Measurements from ENCODE around the gene CACNA1C. TPM values are rescaled to one million over a fixed set of nuclear protein-coding genes. Genes with fewer than 3 reads are reported as not detected.

CACNA1C gene
- total RNA-seq, 1 donor from 2014 or later: 1.3 TPM

GRCh38 chr12:2277492-2278155, 224.8 kb downstream of the CACNA1C start:
- Histone ChIP-seq H3K4me3 (ENCODE audit: low read depth, low read length) (no peak overlapping the region), H3K27me3 (ENCODE audit: control insufficient read depth, insufficient read depth, low read length) (no peaks in the 10 kb centered on the region)

DNA sequence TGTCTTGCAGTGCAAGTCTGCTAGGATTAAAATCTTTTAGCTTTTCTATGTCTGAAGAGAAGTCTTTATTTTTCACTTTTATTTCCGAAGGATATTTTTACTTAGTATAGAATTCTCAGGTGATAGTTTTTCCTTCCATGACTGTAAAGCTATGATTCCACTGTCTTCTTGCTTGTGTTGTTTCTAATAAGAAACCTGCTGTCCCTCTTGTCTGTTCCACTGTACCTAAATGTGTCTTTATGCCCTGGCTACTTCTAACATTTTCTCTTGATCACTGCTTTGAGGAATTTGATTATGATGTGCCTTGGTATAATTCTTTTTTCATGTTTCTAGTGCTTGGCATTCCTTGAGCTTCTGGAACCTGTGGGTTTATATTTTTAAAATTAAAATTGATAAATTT, 228.7 kb downstream of the CACNA1C start:
- DNase-seq (ENCODE audit: low read depth): no peak
- TF ChIP-seq, protein P1, sequence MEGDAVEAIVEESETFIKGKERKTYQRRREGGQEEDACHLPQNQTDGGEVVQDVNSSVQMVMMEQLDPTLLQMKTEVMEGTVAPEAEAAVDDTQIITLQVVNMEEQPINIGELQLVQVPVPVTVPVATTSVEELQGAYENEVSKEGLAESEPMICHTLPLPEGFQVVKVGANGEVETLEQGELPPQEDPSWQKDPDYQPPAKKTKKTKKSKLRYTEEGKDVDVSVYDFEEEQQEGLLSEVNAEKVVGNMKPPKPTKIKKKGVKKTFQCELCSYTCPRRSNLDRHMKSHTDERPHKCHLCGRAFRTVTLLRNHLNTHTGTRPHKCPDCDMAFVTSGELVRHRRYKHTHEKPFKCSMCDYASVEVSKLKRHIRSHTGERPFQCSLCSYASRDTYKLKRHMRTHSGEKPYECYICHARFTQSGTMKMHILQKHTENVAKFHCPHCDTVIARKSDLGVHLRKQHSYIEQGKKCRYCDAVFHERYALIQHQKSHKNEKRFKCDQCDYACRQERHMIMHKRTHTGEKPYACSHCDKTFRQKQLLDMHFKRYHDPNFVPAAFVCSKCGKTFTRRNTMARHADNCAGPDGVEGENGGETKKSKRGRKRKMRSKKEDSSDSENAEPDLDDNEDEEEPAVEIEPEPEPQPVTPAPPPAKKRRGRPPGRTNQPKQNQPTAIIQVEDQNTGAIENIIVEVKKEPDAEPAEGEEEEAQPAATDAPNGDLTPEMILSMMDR (IDR thresholded peaks at IDR 0.05; ENCODE audit: insufficient read depth, low read length, poor library complexity, severe bottlenecking): no peak
- Histone ChIP-seq H3K4me3 (ENCODE audit: low read depth, low read length) (no peak overlapping the region), H3K36me3 (ENCODE audit: control insufficient read depth, insufficient read depth, low read length) (no peaks in the 10 kb centered on the region), H3K27me3 (ENCODE audit: control insufficient read depth, insufficient read depth, low read length) (no peaks in the 10 kb centered on the region)

More at GRCh38 chr12:2277492-2278155, 224.8 kb downstream of the CACNA1C start:
- no peaks in the 10 kb centered on the region for H3K36me3 ChIP-seq (ENCODE audit: control insufficient read depth, insufficient read depth, low read length)
- TF ChIP-seq, protein P1 (IDR thresholded peaks at IDR 0.05; ENCODE audit: insufficient read depth, low read length, poor library complexity, severe bottlenecking): no peak
- DNase-seq (ENCODE audit: low read depth): no peak

DNA sequence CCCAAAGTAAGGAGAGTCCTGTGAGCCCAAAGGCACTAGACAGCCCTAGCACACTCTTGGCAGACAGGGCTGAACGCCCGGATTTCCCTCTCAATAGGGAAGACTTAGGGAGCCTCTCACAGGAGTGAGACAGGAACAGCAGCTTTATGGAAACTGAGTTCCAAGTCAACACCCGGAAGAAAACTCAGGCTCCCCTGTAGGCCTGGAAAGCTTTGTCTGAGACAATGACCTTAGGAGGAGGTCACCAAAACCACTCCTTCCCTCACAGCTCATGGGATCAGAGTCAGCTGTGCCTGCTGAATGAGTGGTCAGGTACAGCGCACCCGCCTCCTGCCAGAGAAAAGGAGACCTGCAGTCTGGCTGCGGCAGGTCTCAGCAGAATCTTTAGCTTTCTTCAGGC, 229.5 kb downstream of the CACNA1C start:
- H3K27me3 ChIP-seq (ENCODE audit: control insufficient read depth, insufficient read depth, low read length): no peaks in the 10 kb centered on the region
- no peak for DNase-seq (ENCODE audit: low read depth)
- TF ChIP-seq, protein P1 (IDR thresholded peaks at IDR 0.05; ENCODE audit: insufficient read depth, low read length, poor library complexity, severe bottlenecking): no peak
- H3K36me3 ChIP-seq (ENCODE audit: control insufficient read depth, insufficient read depth, low read length): no peaks in the 10 kb centered on the region
- no peak overlapping the region for H3K4me3 ChIP-seq (ENCODE audit: low read depth, low read length)

- H3K36me3 ChIP-seq (ENCODE audit: control insufficient read depth, insufficient read depth, low read length): no peaks in the 10 kb centered on the region
- H3K4me3 ChIP-seq (ENCODE audit: low read depth, low read length): no peak overlapping the region
- TF ChIP-seq, protein P1 (IDR thresholded peaks at IDR 0.05; ENCODE audit: insufficient read depth, low read length, poor library complexity, severe bottlenecking): no peak
- H3K27me3 ChIP-seq (ENCODE audit: control insufficient read depth, insufficient read depth, low read length): no peaks in the 10 kb centered on the region
- DNase-seq (ENCODE audit: low read depth): no peak
Observed at GRCh38 chr12:2283480-2283879, 230.7 kb downstream of the CACNA1C start.

DNA sequence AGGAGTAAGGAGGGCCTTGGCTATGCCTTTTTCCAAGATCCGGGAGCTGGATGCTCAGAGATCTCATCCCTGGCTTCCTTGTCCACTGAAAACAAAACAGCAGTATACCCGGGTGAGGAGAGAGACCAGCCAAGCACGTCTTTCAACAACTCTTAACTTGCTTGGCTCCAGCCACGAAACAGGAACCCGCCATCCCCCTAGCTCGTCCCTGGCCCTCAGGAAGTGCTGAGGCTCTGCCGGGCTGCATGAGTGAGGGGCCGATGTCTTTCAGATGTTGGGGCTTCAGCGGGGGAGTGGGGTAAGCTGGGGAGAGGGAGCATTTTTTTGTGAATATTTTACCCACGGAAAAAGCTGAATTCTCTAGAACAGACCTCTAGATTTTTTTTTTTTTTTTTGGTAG, 231.1 kb downstream of the CACNA1C start:
- no peak for DNase-seq (ENCODE audit: low read depth)
- no peaks in the 10 kb centered on the region for H3K36me3 ChIP-seq (ENCODE audit: control insufficient read depth, insufficient read depth, low read length)
- H3K4me3 ChIP-seq (ENCODE audit: low read depth, low read length): no peak overlapping the region
- no peaks in the 10 kb centered on the region for H3K27me3 ChIP-seq (ENCODE audit: control insufficient read depth, insufficient read depth, low read length)
- TF ChIP-seq, protein P1 (IDR thresholded peaks at IDR 0.05; ENCODE audit: insufficient read depth, low read length, poor library complexity, severe bottlenecking): no peak

- TF ChIP-seq, protein P1 (IDR thresholded peaks at IDR 0.05; ENCODE audit: insufficient read depth, low read length, poor library complexity, severe bottlenecking): no peak
- Histone ChIP-seq H3K4me3 (ENCODE audit: low read depth, low read length) (no peak overlapping the region), H3K36me3 (ENCODE audit: control insufficient read depth, insufficient read depth, low read length) (no peaks in the 10 kb centered on the region), H3K27me3 (ENCODE audit: control insufficient read depth, insufficient read depth, low read length) (no peaks in the 10 kb centered on the region)
- no peak for DNase-seq (ENCODE audit: low read depth)
Observed at GRCh38 chr12:2284321-2284813, 231.6 kb downstream of the CACNA1C start.

All from kidney epithelial cell (primary cell).